HG02759 (cell line): Measurements from ENCODE around the gene PPID.
"Not testable (repeated sequence)": the region's sequence is repeated elsewhere in the genome, so short reads cannot be mapped to it uniquely, and the experiment has no call there.

Experiments
- ATAC-seq: cut with Tn5 transposase; IDR thresholded peaks from one replicate; pipeline ENCODE4 v1.9.1; 2021; ENCODE audit warnings: mild to moderate bottlenecking, moderate library complexity; ENCODE audit not compliant: unreplicated experiment

PPID gene

DNA sequence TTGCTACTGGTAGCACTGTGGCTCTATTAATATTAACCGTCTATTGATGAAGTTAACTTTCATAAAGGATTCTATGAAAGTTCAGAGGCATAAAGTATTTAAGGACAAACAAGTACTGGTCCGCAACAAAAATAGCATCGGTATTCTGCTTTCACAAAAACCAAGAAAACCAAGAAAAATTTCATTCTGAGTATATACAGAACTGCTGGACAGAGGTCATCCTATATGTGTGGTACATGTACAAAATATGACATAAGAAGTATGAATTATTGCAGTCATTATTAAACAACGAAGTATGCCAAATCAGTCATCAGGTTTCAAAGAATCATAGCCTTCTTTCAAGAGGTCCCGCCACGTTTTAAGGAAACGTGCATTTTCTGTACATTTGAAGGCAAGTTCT is 53.9 kb downstream of the PPID start:
- no peak for ATAC-seq

DNA sequence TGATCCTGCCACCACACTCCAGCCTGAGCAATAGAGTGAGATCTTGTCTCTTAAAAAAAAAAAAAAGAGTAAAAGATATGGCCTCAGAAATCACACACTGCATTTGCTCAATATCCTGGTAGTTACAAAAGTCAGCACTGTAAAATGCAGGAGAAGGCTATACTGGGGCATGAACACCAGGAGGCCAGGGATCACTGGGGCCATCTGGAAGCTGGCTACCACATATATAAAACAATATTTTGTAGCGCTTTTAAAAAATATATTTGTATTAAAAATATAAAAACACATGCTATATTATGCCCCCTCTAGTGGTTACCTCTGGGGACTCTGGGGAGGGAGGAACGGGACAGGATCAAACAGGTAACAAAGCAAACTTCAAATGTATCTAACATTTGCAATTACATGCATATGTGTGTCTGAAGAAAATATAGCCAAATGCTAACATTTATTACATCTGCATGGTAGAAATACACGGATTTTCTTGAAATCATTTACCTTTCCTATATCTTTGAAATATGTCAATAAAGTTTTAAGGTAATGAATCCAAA is 55.5 kb downstream of the PPID start:
- ATAC-seq: no peak

DNA sequence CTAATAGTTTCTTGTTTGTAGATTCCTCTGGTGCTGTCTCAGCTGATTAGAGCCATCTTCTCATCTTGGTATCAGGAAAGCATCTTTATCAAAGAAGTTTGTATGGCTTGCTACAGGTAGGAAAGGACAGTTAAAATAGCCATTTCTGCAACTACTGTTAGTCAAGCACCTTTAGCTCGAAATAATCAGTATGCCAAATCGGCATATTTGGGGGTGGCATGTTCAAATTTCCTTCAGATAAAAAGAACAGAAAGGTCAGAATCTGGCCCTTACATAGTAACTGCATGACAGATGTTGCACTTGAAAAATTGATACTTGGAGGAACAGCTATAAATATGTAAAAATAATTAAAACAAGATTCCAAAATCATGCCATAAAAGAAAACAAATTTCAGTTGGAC is 56.3 kb downstream of the PPID start:
- no peak for ATAC-seq

DNA sequence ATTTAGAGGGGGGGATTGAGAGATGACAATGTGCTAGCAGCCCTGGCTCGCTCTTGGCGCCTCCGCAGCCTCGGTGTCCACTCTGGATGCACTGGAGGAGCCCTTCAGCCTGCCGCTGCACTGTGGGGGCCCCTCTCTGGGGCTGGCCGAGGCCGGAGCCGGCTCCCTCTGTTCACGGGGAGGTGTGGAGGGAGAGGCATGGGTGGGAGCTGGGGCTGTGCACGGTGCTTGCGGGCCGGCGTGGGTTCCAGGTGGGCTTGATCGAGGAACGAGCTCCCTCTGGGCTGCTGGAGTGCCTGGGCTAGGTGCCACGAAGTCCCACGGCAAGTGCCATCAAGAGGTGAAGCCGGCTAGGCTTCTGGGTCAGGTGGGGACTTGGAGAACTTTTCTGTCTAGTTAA is 58.4 kb downstream of the PPID start:
- ATAC-seq: no peak

DNA sequence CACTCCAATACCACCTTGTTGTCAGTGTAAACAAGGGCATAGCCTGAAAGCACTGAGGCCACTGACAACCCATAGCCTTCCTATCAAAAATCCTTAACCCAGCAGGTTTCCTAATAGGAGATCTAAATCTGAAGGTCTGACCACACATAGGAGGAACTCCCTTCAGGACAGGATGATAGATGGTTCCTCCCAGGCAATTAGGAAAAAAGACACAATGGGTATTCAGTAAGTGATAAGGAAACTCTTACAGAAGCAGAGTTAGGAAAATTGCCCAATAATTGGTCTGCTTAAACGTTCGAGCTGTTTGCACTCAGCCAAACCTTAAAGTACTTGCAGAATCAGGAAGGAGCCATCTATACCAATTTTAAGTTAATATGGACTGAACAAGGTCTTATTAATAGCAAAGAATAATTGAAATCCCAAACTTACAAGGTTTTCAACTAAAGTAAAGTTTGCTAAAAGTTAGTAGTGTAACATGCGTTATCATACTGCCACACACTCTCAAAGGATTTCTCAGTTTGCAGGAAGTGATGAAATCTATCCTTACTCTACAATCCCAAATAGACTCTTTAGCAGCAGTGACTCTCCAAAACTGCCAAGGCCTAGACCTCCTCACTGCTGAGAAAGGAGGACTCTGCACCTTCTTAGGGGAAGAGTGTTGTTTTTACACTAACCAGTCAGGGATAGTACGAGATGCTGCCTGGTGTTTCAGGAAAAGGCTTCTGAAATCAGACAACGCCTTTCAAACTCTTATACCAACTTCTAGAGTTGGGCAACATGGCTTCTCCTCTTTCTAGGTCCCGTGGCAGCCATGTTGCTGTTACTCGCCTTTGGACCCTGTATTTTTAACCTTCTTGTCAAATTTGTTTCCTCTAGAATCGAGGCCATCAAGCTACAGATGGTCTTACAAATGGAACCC is 59.2 kb downstream of the PPID start:
- ATAC-seq: not testable (repeated sequence)

DNA sequence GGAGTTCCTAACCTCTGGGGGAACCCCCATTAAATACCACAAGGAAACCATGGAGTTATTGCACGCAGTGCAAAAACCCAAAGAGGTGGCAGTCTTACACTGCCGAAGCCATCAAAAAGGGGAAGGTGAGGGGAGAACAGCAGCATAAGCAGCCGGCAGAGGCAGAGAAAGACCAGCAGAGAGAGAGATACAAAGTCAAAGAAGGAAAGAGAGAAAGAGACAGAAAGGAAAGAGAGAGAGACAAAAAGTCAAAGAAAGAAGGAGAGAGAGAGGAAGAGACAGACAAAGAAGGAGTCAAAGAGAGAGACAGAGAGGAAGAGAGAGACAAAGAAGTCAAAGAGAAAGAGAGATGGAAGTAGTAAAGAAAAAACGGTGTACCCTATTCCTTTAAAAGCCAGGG is 59.9 kb downstream of the PPID start:
- ATAC-seq: not testable (repeated sequence)
